GM21526 (cell line): ENCODE results near the gene ZNF488.
"Not testable (repeated sequence)": the region's sequence is repeated elsewhere in the genome, so short reads cannot be mapped to it uniquely, and the experiment has no call there.

Experiments used
- ATAC-seq: cut with Tn5 transposase; IDR thresholded peaks from one replicate; pipeline ENCODE4 v1.9.1; 2021; ENCODE audit warnings: moderate library complexity; ENCODE audit not compliant: unreplicated experiment, low FRiP score

ZNF488 gene

DNA sequence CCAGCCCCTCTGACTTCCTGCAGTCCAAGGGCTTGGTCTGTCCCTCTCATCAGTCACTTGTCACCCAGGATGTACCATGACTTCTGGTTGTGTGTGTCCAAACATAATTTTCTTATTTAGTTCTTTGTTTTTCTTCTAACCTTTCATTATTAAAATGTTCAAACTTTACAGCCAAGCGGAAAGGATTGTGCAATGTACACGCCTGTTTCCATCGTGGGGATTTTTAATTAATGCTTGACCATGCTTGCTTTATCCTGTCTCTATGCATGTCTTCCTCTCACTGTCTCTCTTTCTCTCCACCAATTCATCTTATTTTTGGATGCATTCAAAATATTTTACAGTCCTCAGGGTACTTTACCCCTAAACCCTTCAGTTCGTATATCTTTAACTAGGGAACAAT lies 26.2 kb upstream of the ZNF488 start:
- ATAC-seq: no peak

DNA sequence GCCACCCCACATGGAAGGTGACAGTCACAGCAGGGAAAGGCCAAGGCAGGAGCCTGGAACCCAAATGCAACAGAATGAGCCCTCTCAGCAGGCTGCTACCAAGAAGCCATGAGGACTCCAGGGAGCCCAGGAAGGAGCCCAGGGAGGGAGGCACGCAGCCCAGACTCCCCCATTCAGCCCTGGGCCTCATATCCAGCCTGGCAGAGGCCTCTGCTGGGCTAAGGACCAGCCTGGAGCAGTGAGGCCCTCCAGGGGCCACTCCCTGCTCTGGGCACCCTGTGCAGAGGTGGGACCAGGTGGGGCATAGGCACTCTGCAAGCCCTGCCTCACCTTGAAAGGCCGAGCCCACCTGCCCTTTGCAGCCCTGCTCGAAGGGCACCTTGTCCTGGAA lies 25.8 kb upstream of the ZNF488 start:
- no peak for ATAC-seq

DNA sequence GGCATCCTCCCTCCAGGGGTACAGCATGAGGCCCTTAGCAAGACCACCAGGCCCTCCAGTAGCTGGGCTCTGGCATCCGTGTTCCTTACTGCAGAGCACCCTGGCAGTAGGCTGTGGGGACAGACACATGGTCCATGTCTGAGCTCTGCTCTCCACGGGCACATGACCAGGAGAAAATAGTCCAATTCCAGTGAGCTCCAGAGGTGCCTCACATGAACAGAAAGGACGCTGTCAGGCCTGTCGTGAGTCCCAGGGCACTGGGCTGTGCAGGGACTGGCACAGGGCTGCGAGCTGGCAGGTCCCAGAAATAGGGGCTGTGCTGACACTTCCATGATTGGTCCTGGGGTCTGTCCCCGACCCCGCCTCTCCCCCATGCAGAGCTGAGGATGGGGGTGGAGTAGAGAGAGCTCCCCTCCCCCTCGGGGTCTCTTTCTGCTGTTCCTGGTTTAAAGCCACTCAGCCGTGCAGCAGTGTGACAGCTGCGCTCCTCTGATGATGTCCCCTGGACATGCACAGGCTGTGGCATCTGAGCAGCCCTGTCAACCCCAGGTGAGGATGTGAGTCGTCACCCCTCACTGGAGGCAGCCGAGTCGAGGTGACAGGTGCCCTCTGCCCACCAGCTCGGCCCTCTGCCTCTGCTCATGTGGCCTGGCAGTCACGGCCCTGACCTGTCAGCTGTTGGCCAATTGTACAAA lies 25.2 kb upstream of the ZNF488 start:
- no peak for ATAC-seq

DNA sequence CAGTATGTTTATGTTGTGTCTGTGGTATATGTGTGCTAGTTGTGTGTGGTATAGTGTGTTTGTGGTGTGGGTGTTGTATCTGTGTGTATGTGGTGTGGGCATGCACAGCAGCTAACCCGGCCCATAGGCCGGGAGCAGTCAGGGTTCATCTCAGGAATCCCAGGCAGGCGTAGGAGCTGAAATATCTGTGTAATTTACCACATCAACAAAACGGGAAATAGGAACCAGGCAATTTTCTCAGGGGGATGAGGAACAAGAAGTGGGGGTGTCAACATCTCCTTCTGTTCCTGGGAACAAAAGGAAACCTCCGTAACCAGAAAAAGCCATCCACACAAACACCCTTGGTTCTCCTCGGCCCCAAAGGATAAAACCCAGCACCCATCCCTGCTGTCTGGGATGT lies 24.5 kb upstream of the ZNF488 start:
- no peak for ATAC-seq

DNA sequence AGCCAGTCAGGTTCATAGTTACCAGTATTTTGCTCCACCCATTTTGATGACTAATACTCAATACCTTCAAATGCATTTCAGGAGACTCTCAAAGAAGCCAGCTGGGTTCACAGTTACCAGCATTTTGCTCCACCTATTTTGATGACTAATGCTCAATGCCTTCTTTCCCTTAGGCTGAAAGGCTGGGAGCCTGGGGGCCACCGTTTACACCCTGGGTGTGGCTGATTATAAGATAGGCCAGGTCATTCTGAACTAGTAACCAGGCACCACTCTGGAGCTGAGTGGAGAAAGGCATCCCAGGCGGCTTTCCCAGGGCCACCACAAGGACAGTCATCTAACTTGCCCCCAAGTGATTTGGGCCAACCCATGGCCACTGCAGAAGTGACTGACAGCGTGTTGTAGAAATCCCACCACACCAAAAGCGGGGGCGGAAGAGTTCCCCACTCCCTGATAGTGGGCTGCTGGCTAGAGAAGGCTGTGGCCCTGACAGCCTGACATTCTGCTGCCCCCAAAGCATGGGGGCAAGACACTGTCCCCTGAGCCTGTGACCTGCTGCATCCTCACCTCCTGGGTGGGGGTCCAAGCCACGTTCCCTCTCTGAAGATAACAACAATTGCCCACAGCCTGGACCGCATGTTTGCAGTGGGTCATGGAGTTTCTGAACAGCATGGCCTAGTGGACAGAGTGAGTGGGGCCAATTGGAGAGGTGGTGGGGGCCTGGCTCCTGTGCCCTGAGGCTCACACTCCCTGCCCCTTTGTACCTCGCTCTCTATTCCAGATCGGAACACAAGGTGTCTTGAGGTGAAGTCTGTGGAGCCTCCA lies 23.0 kb upstream of the ZNF488 start:
- no peak for ATAC-seq

DNA sequence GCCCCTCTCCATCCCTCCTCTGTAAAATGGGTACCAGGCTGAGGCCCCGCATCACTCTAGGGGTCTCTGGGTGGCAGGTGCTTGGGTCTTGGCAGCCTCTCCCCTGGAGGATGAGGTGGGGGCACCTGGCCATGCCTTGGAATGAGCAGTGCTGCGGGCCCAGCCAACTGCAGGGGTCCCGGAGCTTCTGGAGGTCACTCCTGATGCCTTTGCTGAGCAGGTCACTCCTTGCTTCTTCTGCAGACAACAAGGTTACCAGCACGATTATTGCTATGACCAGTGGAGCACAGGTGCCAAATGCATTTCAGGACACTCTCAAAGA lies 22.4 kb upstream of the ZNF488 start:
- ATAC-seq: no peak

DNA sequence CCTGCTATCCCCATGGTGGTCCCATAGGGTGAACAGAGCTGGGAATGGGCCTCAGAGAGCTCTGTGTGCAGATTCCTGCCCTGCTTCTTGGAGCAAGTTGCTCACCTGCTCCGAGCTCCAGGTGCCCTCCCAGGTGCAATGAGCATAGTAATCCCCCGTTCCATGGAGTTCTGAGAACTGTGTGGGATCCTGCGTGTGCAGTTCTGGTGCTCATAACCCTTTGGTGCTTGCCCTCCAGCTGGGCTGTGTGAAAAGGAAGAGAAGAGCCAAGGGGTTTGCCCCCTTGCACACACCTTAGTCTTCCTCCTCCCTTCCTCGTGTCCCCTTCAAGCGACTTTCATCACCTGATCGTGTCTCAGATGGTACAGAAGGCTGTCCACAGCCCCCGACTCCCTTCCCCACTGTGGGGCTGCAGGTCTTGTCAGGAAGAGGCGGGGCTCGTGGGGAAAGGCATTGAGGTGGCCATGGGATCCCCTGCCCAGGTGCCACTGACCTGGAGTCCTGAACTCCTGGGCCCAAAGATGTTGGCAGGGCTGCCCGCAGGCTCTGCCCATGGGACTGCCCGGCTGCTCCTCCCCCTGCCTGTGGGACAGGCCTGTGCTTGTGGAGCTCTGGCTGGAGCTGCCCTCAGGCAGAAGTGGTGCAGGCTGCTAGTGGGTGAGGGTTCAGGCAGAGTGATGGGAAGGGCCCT lies 21.9 kb upstream of the ZNF488 start:
- no peak for ATAC-seq

DNA sequence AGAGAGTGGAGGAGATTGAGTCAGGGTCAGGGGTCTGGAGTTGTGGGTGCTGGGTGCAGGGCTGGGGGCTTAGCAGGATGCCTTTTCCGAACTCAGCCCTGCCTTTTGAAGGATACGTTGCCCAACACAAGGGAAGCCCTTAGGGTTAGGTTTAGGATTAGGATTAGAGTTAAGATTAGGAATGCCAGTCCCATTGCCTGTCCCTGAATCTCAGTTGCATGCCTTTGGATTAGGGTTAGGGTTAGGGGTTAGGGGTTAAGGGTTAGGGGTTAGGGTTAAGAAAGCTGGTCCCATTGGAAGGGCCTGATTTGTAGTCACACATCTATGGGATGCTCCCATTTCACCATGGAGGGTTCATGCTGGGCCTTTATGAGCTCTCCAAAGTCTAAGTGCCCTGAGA lies 20.8 kb upstream of the ZNF488 start:
- ATAC-seq: no peak

DNA sequence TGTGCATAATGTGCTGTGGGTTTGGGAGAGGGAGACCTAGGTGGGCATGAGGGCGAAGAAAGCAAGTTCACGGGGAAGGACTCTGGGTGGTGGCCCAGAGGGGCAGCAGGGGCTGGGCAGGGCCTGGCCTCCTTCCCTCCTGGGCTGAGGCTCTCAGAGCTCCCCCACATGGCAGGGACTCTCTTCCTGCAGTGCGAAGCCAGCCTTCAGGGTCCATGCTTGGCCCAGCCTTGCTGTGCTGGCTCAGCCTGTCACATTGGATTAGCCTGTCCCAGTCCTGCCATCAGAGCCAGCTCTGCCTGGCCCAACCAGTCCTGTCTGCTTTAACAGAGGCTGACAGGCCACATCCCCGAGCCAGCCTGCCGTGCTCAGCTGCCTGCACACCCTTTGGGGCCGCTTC lies 20.4 kb upstream of the ZNF488 start:
- no peak for ATAC-seq

DNA sequence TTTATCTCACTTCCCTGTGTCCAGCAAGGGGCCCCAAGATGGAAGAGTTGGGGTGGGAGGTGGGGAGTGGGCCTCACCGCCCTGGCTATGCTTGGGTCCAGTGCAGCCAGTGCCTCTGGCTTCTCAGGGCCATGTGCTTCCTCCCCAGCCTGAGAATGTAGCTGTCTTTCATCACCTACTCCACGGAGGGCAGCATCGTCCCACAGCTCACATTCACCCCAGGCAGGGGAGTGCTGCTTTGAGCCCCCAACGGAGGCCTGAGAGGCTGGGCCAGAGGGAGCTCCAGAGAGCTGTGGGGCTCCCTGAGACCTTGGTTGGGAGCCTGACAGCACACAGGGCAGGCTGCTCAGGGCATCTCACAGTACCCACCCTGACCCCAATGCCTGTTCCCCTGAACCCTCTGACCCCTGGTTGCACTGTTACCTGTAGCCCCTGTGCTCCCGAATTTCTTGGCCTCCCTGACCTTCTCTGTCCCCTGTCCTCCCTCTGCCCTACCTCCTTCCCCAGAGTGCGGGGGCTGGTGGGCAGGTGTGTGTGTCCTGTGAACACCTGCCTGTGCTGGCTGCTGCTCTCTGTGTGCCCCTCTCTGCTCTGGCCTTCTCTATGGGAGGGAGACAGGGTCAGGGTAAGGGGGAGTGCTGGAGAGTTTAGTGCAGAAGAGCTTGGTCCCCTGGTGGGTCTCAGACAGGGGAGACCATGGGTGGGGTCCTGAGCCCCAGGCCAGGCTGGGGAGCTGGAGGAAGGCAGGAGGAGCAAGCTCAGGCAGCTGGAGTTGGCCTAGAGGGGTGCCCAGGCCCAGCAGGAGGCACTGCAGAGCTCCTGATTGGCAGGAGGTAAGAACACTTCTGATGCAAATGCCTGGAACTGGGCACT lies 19.6 kb upstream of the ZNF488 start:
- no peak for ATAC-seq

DNA sequence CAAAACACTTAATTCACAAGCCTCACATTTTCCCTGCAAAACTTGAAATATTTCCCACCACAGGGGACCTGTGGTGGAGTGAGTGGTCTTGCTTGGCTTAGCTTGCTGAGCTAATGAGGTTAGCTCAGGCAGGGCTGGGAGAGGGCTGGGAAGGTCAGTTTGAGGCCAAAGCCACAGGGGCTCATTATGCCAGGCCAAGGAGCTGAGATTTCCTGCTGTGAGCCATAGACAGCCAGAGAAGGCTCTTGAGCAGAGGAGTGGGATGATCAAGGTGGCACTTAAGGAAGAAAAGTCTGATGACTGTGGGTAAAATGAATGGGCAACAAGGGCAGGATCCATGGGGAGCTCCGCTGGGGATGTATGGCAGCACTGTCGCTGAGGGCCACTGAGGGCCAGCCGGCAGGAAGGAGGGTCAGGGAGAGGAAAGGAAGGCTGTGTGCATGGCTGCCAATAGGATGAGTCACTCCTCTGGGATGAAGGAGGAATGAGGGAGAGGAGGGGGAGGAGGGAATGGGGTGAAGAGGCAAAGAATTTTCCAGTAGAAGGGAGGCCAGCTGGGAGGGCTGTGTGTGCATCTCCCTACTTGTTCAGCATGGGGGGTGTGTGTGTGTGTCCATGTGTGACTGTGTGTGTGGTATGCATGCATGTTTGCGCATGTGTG lies 18.7 kb upstream of the ZNF488 start:
- ATAC-seq: no peak

DNA sequence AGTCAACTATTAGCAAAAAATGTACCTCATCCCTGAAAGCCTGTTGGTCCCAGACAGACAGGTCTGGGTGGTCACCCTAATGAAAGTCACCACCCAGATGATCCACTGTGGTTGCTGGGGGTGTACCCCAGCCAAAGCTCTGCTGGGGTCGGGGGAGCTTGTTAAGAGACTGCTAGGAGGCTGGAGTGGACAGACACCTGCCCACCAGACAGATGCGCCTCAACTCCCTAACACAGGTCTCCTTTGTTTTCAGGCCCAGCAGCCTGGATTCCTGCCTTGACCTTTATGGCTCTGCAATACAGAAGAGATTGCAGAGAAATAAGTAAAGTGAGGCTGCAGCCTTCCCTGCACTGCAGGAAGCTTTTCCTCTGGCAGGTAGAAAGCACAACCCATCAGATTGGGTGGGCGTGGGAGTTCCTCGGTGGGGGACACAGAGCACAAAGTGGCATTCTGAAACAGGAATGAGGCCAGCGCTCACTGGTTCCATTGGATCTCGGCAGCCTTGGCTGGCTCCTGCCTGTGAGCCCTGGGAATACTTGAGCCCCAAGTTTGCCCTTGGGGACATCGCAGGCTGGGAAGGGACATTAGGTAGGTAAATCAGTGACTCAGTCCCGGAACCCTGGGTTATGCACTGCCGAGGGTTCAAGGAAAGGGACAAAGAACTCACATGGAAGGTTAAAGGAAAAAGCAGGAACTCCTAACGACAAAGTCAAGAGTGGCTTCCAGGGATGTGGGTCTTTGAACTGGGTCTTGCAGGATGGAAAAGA lies 18.0 kb upstream of the ZNF488 start:
- ATAC-seq: no peak

DNA sequence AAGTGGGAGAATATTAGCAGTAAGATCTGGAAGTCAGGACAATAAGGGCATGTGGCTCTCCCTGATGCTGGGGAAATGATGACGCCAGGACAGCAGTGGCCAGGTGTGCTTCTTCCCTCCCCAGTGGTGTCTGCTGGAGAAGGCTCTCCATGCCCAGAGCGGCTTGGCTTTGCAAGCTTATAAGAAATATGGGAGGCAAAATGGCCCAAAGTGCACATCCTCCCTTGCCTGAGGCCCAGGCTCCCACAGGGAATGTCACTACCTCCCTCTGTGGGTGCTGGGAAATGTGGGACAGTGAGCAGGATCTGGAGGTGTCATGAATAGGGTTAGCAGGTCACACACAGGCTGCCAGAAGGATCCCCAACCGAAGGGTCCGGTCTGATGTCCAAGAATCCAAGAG lies 17.1 kb upstream of the ZNF488 start:
- no peak for ATAC-seq

DNA sequence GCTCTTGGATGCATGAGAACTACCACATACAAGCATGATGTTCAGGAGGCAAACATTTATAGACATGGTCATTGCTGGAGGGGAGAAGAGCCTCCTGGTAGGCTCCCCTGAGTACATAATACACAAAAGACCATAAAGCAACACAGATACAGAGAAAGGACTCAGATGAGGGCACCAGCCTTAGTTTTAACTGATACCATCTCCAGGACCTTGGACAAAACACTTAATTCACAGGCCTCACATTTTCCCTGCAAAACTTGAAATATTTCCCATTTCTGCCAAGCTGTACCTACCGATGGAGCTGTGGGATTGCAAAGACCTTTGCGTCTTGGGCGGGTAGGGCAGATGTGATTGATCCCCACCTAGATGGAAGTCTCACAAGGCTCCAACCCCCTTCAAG lies 16.7 kb upstream of the ZNF488 start:
- ATAC-seq: no peak

DNA sequence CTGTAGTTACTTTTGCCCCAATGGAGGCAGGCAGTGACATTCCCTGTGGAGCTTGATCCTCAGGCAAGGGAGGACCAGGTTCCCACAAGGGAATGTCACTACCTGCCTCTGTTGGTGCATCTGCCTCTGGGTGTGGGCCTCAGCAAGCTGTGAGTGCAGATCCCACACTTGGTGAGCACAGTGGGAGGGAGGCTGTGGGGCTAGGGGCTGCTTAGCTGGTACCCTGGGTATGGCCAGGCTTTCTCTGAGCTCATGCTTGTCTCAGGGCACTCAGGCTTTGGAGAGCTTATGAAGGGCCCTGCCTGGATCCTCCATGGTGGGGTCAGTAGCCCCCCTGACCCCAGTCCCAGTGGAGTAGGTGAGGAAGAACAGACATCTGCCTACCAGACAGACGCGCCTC lies 16.2 kb upstream of the ZNF488 start:
- ATAC-seq: no peak

DNA sequence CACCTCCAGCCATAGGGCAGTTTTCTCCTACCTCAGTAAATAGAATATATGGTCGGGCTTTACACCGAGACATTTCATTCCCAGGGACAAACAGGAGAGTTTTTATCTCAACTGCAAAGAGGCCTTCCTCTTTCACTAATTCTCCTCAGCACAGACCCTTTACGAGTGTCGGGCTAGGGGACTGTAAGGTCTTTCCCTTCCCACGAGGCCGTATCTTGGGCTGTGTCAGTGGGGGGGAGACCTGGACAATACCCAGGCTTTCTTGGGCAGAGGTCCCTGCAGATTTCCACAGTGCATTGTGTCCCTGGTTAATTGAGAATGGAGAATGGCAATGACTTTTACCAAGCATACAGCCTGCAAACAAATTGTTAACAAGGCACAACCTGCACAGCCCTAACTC lies 13.2 kb upstream of the ZNF488 start:
- no peak for ATAC-seq

DNA sequence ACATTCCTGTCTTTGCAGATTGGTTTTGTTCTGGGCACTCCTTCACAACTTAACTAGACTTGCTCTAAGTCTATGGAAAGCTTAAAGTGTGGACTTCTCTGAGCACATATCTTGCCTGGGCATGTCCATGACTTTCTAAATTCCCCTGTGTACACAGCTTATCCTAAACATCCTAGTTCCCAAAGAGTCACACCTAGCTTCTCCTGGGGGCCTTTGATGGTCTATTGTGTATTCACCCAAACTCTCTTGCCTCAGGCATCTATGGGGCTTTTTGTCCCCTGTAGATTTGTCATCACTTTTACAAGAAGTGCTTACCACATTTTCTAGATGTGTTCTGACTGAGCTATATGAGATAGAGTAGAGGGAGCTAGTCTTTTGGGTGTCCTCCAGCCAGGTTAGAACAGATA lies 12.2 kb upstream of the ZNF488 start:
- ATAC-seq: no peak

DNA sequence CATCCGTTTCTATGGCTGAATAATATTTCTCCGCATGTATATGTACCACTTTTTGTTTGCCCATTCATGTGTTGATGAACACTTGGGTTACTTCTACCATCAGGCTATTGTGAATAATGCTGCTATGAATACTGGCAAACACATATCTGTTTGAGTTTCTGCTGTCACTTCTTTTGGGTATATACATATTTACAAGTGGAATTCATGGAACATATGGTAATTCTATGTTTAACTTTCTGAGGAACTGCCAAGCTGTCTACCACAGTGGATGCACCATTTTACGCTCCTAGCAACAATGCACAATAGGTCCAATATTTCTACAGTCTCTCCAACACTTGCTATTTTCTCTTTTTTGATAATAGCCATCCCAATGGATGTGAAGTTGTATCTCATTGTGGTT lies 5.5 kb upstream of the ZNF488 start:
- ATAC-seq: no peak

DNA sequence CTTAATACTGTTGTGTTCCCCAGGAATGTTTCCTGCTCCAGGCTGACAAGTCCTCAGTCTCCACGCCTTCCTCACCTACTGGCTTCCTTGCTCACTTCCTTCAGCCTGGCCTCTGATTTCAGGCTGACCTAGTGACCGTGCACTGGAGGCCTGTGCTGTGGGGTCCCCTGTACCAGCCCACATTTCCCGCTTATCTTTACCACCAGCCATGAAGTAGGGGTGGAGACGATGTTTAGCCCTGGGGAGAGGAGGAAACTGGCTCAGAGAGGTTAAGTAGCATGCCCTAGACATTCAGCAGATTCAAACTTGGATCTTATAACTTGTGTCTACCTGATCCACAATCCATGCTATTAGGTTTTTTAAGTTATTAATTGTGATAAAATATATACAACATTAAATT lies 4.8 kb upstream of the ZNF488 start:
- no peak for ATAC-seq

DNA sequence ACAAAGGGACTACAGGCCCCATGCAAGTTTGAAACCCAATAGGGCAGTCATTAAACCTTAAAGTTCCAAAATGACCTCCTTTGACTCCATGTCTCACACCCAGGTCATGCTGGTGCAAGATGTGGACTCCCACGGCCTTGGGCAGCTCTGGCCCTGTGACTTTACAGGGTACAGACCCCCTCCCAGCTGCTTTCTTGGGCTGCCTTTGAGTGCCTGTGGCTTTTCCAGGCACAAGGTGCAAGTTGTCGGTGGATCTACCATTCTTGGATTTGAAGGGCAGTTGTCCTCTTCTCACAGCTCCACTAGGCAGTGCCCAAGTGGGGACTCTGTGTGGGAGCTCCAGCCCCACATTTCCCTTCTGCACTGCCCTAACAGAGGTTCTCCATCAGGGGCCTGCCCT lies 2.0 kb upstream of the ZNF488 start:
- not testable (repeated sequence) for ATAC-seq
